ENCODE measurements around the gene KPNA6.

DNA sequence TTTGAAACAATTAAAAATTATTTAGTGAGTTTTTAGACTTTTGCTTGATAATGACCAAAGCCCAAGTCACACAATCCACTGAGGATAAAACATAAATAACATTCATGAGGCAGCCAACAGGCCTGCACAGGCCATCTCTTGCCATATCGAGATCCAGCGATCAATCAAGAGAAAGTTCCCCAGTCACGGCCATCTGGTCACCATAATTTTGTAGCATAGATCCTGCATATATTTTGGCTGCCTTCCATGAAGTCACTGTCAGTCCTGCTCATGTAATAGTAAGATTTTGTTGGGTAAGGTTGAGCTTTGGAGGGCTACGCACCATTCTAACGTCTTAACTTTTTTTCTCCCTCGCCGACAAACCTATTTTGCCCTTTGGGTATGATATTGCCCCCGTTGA, 17.5 kb downstream of the KPNA6 start:
- TF ChIP-seq CTCF (IDR thresholded peaks at IDR 0.05), result no peak
- no peak for TF ChIP-seq ATF3 (CRISPR knock-in tag; conservative IDR thresholded peaks at IDR 0.05)
- TF ChIP-seq MLX (CRISPR knock-in tag; IDR thresholded peaks at IDR 0.05), result no peak
- TF ChIP-seq, protein P1, sequence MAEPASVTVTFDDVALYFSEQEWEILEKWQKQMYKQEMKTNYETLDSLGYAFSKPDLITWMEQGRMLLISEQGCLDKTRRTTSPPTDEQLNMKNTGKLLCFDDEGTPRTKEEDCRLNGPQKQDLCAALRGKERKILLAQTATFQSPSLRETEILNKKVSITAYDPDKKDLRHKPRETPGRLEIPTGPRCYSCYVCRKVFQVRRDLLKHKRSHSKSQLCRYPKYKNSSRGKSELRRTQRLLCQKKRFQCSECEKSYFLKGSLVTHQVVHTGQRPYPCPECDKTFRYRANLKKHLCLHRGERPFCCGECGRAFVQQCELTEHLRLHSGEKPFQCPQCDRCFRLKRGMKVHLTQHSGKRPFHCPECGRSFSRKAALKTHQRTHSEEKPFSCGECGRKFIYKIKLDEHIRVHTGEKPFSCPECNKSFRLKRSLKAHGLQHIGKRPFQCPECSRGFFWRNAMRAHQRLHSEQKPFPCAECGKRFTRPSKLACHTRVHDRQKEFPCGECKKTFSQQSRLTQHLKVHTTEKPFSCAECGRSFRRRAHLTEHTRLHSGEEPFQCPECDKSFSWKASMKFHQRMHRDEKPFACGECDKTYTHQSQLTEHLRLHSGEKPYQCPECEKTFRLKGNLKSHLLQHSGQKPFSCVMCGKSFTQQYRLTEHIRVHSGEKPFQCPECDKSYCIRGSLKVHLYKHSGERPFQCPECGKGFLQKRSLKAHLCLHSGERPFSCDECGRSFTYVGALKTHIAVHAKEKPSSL (CRISPR knock-in tag; conservative IDR thresholded peaks at IDR 0.05), result no peak
- TF ChIP-seq, protein P2, sequence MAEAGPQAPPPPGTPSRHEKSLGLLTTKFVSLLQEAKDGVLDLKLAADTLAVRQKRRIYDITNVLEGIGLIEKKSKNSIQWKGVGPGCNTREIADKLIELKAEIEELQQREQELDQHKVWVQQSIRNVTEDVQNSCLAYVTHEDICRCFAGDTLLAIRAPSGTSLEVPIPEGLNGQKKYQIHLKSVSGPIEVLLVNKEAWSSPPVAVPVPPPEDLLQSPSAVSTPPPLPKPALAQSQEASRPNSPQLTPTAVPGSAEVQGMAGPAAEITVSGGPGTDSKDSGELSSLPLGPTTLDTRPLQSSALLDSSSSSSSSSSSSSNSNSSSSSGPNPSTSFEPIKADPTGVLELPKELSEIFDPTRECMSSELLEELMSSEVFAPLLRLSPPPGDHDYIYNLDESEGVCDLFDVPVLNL (CRISPR knock-in tag; IDR thresholded peaks at IDR 0.05; ENCODE audit: borderline replicate concordance, low read depth), result no peak
- no peak for TF ChIP-seq FOXJ3 (CRISPR knock-in tag; IDR thresholded peaks at IDR 0.05; ENCODE audit: borderline replicate concordance)
- TF ChIP-seq, protein P3, sequence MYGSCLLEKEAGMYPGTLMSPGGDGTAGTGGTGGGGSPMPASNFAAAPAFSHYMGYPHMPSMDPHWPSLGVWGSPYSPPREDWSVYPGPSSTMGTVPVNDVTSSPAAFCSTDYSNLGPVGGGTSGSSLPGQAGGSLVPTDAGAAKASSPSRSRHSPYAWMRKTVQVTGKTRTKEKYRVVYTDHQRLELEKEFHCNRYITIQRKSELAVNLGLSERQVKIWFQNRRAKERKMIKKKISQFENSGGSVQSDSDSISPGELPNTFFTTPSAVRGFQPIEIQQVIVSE (CRISPR knock-in tag; IDR thresholded peaks at IDR 0.05; ENCODE audit: borderline replicate concordance), result no peak
- no peak for TF ChIP-seq FOXK1 (CRISPR knock-in tag; IDR thresholded peaks at IDR 0.05)
- no peak for TF ChIP-seq NR2C2 (CRISPR knock-in tag; IDR thresholded peaks at IDR 0.05)
- TF ChIP-seq, protein P4, sequence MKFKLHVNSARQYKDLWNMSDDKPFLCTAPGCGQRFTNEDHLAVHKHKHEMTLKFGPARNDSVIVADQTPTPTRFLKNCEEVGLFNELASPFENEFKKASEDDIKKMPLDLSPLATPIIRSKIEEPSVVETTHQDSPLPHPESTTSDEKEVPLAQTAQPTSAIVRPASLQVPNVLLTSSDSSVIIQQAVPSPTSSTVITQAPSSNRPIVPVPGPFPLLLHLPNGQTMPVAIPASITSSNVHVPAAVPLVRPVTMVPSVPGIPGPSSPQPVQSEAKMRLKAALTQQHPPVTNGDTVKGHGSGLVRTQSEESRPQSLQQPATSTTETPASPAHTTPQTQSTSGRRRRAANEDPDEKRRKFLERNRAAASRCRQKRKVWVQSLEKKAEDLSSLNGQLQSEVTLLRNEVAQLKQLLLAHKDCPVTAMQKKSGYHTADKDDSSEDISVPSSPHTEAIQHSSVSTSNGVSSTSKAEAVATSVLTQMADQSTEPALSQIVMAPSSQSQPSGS (CRISPR knock-in tag; IDR thresholded peaks at IDR 0.05; ENCODE audit: borderline replicate concordance, low read depth), result no peak
- TF ChIP-seq, protein P5, sequence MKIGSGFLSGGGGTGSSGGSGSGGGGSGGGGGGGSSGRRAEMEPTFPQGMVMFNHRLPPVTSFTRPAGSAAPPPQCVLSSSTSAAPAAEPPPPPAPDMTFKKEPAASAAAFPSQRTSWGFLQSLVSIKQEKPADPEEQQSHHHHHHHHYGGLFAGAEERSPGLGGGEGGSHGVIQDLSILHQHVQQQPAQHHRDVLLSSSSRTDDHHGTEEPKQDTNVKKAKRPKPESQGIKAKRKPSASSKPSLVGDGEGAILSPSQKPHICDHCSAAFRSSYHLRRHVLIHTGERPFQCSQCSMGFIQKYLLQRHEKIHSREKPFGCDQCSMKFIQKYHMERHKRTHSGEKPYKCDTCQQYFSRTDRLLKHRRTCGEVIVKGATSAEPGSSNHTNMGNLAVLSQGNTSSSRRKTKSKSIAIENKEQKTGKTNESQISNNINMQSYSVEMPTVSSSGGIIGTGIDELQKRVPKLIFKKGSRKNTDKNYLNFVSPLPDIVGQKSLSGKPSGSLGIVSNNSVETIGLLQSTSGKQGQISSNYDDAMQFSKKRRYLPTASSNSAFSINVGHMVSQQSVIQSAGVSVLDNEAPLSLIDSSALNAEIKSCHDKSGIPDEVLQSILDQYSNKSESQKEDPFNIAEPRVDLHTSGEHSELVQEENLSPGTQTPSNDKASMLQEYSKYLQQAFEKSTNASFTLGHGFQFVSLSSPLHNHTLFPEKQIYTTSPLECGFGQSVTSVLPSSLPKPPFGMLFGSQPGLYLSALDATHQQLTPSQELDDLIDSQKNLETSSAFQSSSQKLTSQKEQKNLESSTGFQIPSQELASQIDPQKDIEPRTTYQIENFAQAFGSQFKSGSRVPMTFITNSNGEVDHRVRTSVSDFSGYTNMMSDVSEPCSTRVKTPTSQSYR (CRISPR knock-in tag; IDR thresholded peaks at IDR 0.05), result no peak
- no peak for TF ChIP-seq RELA (CRISPR knock-in tag; IDR thresholded peaks at IDR 0.05; ENCODE audit: borderline replicate concordance)
- no peak for TF ChIP-seq E2F1 (CRISPR knock-in tag; IDR thresholded peaks at IDR 0.05)
- TF ChIP-seq, protein P6, sequence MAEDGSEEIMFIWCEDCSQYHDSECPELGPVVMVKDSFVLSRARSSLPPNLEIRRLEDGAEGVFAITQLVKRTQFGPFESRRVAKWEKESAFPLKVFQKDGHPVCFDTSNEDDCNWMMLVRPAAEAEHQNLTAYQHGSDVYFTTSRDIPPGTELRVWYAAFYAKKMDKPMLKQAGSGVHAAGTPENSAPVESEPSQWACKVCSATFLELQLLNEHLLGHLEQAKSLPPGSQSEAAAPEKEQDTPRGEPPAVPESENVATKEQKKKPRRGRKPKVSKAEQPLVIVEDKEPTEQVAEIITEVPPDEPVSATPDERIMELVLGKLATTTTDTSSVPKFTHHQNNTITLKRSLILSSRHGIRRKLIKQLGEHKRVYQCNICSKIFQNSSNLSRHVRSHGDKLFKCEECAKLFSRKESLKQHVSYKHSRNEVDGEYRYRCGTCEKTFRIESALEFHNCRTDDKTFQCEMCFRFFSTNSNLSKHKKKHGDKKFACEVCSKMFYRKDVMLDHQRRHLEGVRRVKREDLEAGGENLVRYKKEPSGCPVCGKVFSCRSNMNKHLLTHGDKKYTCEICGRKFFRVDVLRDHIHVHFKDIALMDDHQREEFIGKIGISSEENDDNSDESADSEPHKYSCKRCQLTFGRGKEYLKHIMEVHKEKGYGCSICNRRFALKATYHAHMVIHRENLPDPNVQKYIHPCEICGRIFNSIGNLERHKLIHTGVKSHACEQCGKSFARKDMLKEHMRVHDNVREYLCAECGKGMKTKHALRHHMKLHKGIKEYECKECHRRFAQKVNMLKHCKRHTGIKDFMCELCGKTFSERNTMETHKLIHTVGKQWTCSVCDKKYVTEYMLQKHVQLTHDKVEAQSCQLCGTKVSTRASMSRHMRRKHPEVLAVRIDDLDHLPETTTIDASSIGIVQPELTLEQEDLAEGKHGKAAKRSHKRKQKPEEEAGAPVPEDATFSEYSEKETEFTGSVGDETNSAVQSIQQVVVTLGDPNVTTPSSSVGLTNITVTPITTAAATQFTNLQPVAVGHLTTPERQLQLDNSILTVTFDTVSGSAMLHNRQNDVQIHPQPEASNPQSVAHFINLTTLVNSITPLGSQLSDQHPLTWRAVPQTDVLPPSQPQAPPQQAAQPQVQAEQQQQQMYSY (CRISPR knock-in tag; IDR thresholded peaks at IDR 0.05), result no peak

Measured in WTC11 (cell line).